Brain microvascular endothelial cell (primary cell): Measurements from ENCODE around the gene SLC30A1.
A peak's percentile ranks its signal among the peaks of the same experiment; 100 is the strongest.
"Not testable (repeated sequence)": the region's sequence is repeated elsewhere in the genome, so short reads cannot be mapped to it uniquely, and the experiment has no call there.

Experiments used
- DNase-seq: peaks from one replicate; pipeline ENCODE4 v3.0.0-alpha.2; 2020
- H3K27ac ChIP-seq: fragments of 250-450 bp; sonication (Bioruptor Pico); 2 replicates; pipeline ENCODE4 v1.5.1; 2020; ENCODE audit warnings: mild to moderate bottlenecking, moderate library complexity
- H3K27me3 ChIP-seq: fragments of 250-450 bp; sonication (Bioruptor Pico); replicated peaks from 2 replicates; pipeline ENCODE4 v1.5.1; 2020; ENCODE audit warnings: mild to moderate bottlenecking
- H3K36me3 ChIP-seq: fragments of 250-450 bp; sonication (Bioruptor Pico); replicated peaks from 2 replicates; pipeline ENCODE4 v1.5.1; 2020; ENCODE audit warnings: mild to moderate bottlenecking
- H3K4me3 ChIP-seq: 2 replicates; pipeline ENCODE4 v1.5.1; 2011; ENCODE audit warnings: low read depth, mild to moderate bottlenecking, control low read depth, low read length, moderate library complexity
- in situ Hi-C: cut with HindIII; loops from 2 replicates; pipeline ENCODE4 v1.10.0; 2017; ENCODE audit warnings: low sequenced_read_pairs, low pct_ligation_motif_present
- TF ChIP-seq, protein P1 (sequence below): IDR thresholded peaks from 2 replicates; pipeline ENCODE4 v1.5.1; 2011; ENCODE audit warnings: low read depth, mild to moderate bottlenecking, moderate library complexity, low read length, control low read depth, inconsistent platforms; ENCODE audit errors: missing control alignments

SLC30A1 gene, protein sequence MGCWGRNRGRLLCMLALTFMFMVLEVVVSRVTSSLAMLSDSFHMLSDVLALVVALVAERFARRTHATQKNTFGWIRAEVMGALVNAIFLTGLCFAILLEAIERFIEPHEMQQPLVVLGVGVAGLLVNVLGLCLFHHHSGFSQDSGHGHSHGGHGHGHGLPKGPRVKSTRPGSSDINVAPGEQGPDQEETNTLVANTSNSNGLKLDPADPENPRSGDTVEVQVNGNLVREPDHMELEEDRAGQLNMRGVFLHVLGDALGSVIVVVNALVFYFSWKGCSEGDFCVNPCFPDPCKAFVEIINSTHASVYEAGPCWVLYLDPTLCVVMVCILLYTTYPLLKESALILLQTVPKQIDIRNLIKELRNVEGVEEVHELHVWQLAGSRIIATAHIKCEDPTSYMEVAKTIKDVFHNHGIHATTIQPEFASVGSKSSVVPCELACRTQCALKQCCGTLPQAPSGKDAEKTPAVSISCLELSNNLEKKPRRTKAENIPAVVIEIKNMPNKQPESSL

DNA sequence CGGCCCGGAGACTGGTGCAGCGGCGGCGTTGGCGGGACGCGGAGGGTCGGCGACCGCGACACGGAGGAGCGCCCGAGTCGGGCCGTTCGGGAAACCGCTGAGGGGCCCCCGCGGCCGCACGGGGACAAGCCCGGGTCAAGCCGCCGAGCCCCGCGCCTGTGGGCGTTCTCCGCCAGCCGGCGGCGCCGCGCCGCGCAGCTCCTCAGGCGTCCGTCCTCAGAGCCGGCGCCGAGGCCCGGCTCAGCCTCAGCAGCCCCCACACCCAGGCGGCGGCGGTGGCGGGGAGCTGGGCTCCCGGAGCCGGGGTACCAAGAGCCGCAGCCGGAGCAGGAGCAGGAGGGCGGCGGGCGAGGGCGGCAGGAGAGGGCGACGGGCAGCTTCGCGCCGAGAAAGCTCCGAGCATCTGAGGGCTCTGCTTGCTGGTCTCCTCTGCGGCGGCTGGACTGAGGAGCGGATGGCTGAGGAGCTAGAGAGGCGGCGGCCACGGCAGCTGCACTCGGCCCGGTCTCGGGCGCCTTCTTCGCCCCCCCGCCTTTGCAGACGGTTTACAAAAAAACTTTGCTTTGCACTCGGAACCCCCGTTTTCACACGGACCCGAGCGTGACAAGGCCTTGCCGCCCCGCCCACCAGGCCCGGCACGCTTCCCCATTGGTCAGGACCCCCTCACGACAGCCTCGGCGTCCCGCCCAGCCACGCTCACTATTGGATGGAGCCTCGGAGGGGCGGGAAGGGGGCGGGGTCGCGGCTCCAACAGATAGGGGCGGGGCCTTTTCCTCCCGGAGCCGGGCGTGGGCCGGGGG is at the start of gene SLC30A1:
SLC30A1 (minus strand) TSS at position 522 of the 800 bp plus-strand sequence. CDS start 549 bp downstream, outside the sequence.
- in situ Hi-C loops, result no loop called here
- Histone ChIP-seq H3K27me3 (no peaks in the 10 kb centered on the region), H3K4me3 (peak within 1 kb of the TSS; percentile 86), H3K27ac (peak within 1 kb of the TSS; percentile 87), H3K36me3 (peaks cover 8% of the 10 kb centered on the region)
- DNase-seq, result peak; percentile 98
- TF ChIP-seq, protein P1, sequence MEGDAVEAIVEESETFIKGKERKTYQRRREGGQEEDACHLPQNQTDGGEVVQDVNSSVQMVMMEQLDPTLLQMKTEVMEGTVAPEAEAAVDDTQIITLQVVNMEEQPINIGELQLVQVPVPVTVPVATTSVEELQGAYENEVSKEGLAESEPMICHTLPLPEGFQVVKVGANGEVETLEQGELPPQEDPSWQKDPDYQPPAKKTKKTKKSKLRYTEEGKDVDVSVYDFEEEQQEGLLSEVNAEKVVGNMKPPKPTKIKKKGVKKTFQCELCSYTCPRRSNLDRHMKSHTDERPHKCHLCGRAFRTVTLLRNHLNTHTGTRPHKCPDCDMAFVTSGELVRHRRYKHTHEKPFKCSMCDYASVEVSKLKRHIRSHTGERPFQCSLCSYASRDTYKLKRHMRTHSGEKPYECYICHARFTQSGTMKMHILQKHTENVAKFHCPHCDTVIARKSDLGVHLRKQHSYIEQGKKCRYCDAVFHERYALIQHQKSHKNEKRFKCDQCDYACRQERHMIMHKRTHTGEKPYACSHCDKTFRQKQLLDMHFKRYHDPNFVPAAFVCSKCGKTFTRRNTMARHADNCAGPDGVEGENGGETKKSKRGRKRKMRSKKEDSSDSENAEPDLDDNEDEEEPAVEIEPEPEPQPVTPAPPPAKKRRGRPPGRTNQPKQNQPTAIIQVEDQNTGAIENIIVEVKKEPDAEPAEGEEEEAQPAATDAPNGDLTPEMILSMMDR, result no peak

DNA sequence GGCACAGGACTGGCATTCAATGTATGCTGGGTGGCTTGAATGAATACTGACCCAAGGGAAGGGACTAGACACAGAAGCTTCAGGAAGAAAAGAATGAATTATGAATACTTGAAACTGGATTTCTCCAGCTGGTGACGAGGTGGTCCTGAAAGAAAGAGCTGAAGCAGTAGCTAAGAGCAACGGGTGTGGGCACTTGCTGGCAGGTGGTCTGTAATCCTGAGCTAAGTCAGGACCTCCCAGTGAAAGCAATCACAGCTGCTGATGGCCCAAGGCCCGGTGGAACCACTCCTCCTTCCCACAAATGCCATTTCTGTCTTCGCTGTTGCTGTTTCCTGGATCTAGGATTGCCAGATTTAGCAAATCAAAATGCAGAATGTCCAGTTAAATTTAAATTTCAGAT is 49.5 kb upstream of the SLC30A1 start:
- TF ChIP-seq, protein P1, result no peak
- no peaks in the 10 kb centered on the region for H3K36me3 ChIP-seq
- no peak overlapping the region for H3K4me3 ChIP-seq
- in situ Hi-C loops, result no loop called here
- H3K27me3 ChIP-seq, result no peaks in the 10 kb centered on the region
- no peak overlapping the region for H3K27ac ChIP-seq
- DNase-seq, result no peak

DNA sequence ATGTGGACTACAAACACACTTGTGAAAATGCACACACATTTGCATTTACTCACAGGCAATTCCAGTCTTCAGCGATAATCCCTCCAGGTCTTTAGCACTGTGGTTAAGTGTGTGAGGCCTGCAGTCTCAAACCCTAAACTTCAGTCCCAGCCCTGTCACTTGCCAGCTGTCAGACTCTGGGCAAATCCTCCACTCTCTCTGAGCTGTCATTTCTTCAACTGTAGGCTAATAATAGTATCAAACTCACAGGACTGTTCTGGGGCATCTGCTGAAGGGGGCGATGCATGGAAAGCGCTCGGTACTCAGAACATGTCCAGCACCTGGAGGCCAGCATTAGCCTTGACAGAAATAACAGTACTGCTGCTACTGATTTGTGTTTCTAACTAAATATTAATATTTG is 48.3 kb upstream of the SLC30A1 start:
- no peaks in the 10 kb centered on the region for H3K36me3 ChIP-seq
- in situ Hi-C loops, result no loop called here
- H3K4me3 ChIP-seq, result no peak overlapping the region
- H3K27me3 ChIP-seq, result no peaks in the 10 kb centered on the region
- DNase-seq, result no peak
- H3K27ac ChIP-seq, result no peak overlapping the region
- TF ChIP-seq, protein P1, result no peak

DNA sequence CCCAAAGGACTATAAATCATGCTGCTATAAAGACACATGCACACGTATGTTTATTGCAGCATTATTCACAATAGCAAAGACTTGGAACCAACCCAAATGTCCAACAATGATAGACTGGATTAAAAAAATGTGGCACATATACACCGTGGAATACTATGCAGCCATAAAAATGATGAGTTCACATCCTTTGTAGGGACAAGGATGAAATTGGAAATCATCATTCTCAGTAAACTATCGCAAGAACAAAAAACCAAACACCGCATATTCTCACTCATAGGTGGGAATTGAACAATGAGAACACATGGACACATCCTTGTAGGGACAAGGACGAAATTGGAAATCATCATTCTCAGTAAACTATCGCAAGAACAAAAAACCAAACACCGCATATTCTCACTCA is 46.9 kb upstream of the SLC30A1 start:
- H3K4me3 ChIP-seq, H3K27ac ChIP-seq, H3K36me3 ChIP-seq, H3K27me3 ChIP-seq, DNase-seq, in situ Hi-C loops: not testable (repeated sequence)

DNA sequence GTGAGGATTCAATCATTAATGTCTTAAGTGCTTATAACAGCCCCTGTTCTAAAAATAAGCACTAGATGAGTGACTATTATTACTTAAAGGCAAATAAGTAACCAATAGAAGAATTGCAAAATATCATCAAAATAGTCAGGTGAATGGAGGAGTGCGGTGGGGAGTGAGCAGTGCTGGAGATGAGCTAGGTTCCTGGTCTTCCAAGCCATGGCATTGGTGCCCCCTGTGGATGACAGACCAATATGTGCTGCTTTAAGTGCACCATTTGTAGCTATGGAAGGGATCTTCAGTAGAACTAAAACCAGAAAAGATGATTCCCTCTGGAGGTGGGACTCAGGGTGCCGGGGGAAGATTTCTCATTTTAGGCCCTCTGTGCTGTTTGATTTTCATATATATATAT is 46.1 kb upstream of the SLC30A1 start:
- DNase-seq, result no peak
- in situ Hi-C loops, result no loop called here

More for the DNA sequence above, 46.1 kb upstream of the SLC30A1 start:
- no peaks in the 10 kb centered on the region for H3K36me3 ChIP-seq
- H3K27me3 ChIP-seq, result no peaks in the 10 kb centered on the region
- H3K4me3 ChIP-seq, result no peak overlapping the region
- TF ChIP-seq, protein P1, result peak; percentile 63
- no peak overlapping the region for H3K27ac ChIP-seq
